H9 (cell line): Measurements from ENCODE around the gene ITPKC. TPM values are rescaled to one million over a fixed set of nuclear protein-coding genes. Genes with fewer than 3 reads are reported as not detected.

Experiments
- DNase-seq: peaks from one replicate; pipeline ENCODE4 v3.0.0-alpha.2; 2017
- H2AFZ ChIP-seq: one replicate; pipeline ENCODE4 v1.6.1; 2013; ENCODE audit warnings: mild to moderate bottlenecking, low read length, control low read depth, moderate library complexity
- H2AK5ac ChIP-seq: 2 replicates; pipeline ENCODE4 v1.6.1; 2013; ENCODE audit warnings: low read length, control low read depth, mixed read lengths; ENCODE audit not compliant: insufficient read length
- H2BK120ac ChIP-seq: one replicate; pipeline ENCODE4 v1.6.1; 2013; ENCODE audit warnings: low read depth, mild to moderate bottlenecking, low read length, control low read depth, inconsistent platforms; ENCODE audit not compliant: poor library complexity, severe bottlenecking
- H2BK12ac ChIP-seq: 2 replicates; pipeline ENCODE4 v1.6.1; 2013; ENCODE audit warnings: low read length, control low read depth, mixed read lengths, low read depth; ENCODE audit not compliant: insufficient read length
- H2BK15ac ChIP-seq: 2 replicates; pipeline ENCODE4 v1.6.1; 2013; ENCODE audit warnings: low read depth, low read length, control low read depth
- H2BK20ac ChIP-seq: one replicate; pipeline ENCODE4 v1.6.1; 2013; ENCODE audit warnings: low read depth, mild to moderate bottlenecking, low read length, control low read depth, inconsistent platforms; ENCODE audit not compliant: poor library complexity, severe bottlenecking
- H2BK5ac ChIP-seq: 2 replicates; pipeline ENCODE4 v1.6.1; 2013; ENCODE audit warnings: low read length, control low read depth, mixed read lengths; ENCODE audit not compliant: insufficient read length
- H3K14ac ChIP-seq: 2 replicates; pipeline ENCODE4 v1.6.1; 2013; ENCODE audit warnings: low read length, control low read depth; ENCODE audit not compliant: insufficient read depth
- H3K18ac ChIP-seq: 2 replicates; pipeline ENCODE4 v1.6.1; 2013; ENCODE audit warnings: low read depth, mild to moderate bottlenecking, mixed read lengths, low read length, control low read depth; ENCODE audit not compliant: insufficient read length
- H3K23ac ChIP-seq: 2 replicates; pipeline ENCODE4 v1.6.1; 2013; ENCODE audit warnings: low read length, control low read depth, mixed read lengths, low read depth; ENCODE audit not compliant: insufficient read length
- H3K23me2 ChIP-seq: 2 replicates; pipeline ENCODE4 v1.6.1; 2013; ENCODE audit warnings: low read depth, mild to moderate bottlenecking, mixed read lengths, low read length, control low read depth; ENCODE audit not compliant: insufficient read length, poor library complexity, severe bottlenecking
- H3K27ac ChIP-seq: 2 replicates; pipeline ENCODE4 v1.5.1; 2013; ENCODE audit warnings: low read length, control low read depth, mixed read lengths, low read depth; ENCODE audit not compliant: insufficient read length
- H3K27me3 ChIP-seq: 2 replicates; pipeline ENCODE4 v1.6.1; 2013; ENCODE audit warnings: low read length, control low read depth, inconsistent platforms; ENCODE audit not compliant: insufficient read depth
- H3K4ac ChIP-seq: 2 replicates; pipeline ENCODE4 v1.6.1; 2013; ENCODE audit warnings: low read depth, mild to moderate bottlenecking, control low read depth, inconsistent platforms, low read length, moderate library complexity
- H3K4me1 ChIP-seq: 2 replicates; pipeline ENCODE4 v1.6.1; 2013; ENCODE audit warnings: low read length, control low read depth, inconsistent platforms; ENCODE audit not compliant: insufficient read depth
- H3K4me2 ChIP-seq: 2 replicates; pipeline ENCODE4 v1.6.1; 2013; ENCODE audit warnings: low read length, control low read depth, mixed read lengths; ENCODE audit not compliant: insufficient read length, insufficient read depth
- H3K56ac ChIP-seq: 2 replicates; pipeline ENCODE4 v1.6.1; 2013; ENCODE audit warnings: low read depth, mild to moderate bottlenecking, mixed read lengths, low read length, control low read depth; ENCODE audit not compliant: insufficient read length
- H3K79me1 ChIP-seq: 2 replicates; pipeline ENCODE4 v1.6.1; 2013; ENCODE audit warnings: low read depth, mild to moderate bottlenecking, moderate library complexity, low read length, control low read depth, inconsistent platforms; ENCODE audit not compliant: insufficient read depth, poor library complexity, severe bottlenecking
- H3K79me2 ChIP-seq: 2 replicates; pipeline ENCODE4 v1.6.1; 2013; ENCODE audit warnings: low read length, control low read depth, inconsistent platforms; ENCODE audit not compliant: insufficient read depth
- H3K9ac ChIP-seq: 2 replicates; pipeline ENCODE4 v1.6.1; 2013; ENCODE audit warnings: low read length, control low read depth, mixed read lengths; ENCODE audit not compliant: insufficient read length; ENCODE audit errors: extremely low read depth
- H3K9me3 ChIP-seq: one replicate; pipeline ENCODE4 v1.6.1; 2013; ENCODE audit warnings: low read depth, low read length, inconsistent platforms; ENCODE audit not compliant: control insufficient read depth
- H3T11ph ChIP-seq: one replicate; pipeline ENCODE4 v1.6.1; 2013; ENCODE audit warnings: mild to moderate bottlenecking, low read length, control low read depth, inconsistent platforms
- H4K20me1 ChIP-seq: one replicate; pipeline ENCODE4 v1.6.1; 2013; ENCODE audit not compliant: control insufficient read depth, insufficient read length, insufficient read depth
- H4K5ac ChIP-seq: 2 replicates; pipeline ENCODE4 v1.6.1; 2013; ENCODE audit warnings: low read depth, mild to moderate bottlenecking, mixed read lengths, low read length, control low read depth; ENCODE audit not compliant: insufficient read length
- H4K8ac ChIP-seq: replicated peaks from 2 replicates; pipeline ENCODE4 v1.6.1; 2013; ENCODE audit warnings: low read length, control low read depth, mixed read lengths, low read depth; ENCODE audit not compliant: insufficient read length
- H4K91ac ChIP-seq: 2 replicates; pipeline ENCODE4 v1.6.1; 2013; ENCODE audit warnings: low read depth, mild to moderate bottlenecking, moderate library complexity, mixed read lengths, low read length, control low read depth; ENCODE audit not compliant: insufficient read length
- H3K27ac Mint-ChIP-seq, 3 experiments: 2 replicates in 2 of 3; 3 replicates in 1 of 3; pipeline ENCODE4 v1.8.0; 2020 to 2021; ENCODE audit warnings: mixed read lengths in 3 of 3, mild to moderate bottlenecking in 1 of 3, moderate library complexity in 1 of 3
- H3K27me3 Mint-ChIP-seq: 2 replicates; pipeline ENCODE4 v1.8.0; 2021; ENCODE audit warnings: low read depth, mild to moderate bottlenecking, moderate library complexity, mixed read lengths
- H3K36me3 Mint-ChIP-seq, 3 experiments: 2 replicates in 2 of 3; 3 replicates in 1 of 3; pipeline ENCODE4 v1.8.0; 2020 to 2021; ENCODE audit warnings: low read depth in 3 of 3, mixed read lengths in 3 of 3; ENCODE audit not compliant: insufficient read depth in 1 of 3
- H3K4me1 Mint-ChIP-seq, 2 experiments: 2 replicates each; pipeline ENCODE4 v1.8.0; 2020; ENCODE audit warnings: mixed read lengths in 2 of 2
- H3K4me3 Mint-ChIP-seq, 2 experiments: 2 replicates in 1 of 2; 3 replicates in 1 of 2; pipeline ENCODE4 v1.8.0; 2020 to 2021; ENCODE audit warnings: mild to moderate bottlenecking in 2 of 2, mixed read lengths in 2 of 2, moderate library complexity in 1 of 2
- H3K9me3 Mint-ChIP-seq, 2 experiments: 2 replicates in 1 of 2; 3 replicates in 1 of 2; pipeline ENCODE4 v1.8.0; 2020; ENCODE audit warnings: mild to moderate bottlenecking in 2 of 2, mixed read lengths in 2 of 2, moderate library complexity in 1 of 2
- CTCF ChIP-seq: fragments of 200-600 bp; sonication (generic); conservative IDR thresholded peaks from 3 replicates; pipeline ENCODE4 v1.8.0; 2021; ENCODE audit warnings: antibody characterized with exemption, mild to moderate bottlenecking
- WGBS: extraction: QIAGEN DNeasy Blood & Tissue Kit; methylation state at CpG from one replicate; pipeline ENCODE4 v1.1.7; 2013; ENCODE audit warnings: missing lambda C conversion rate, low lambda C conversion rate, mixed read lengths; ENCODE audit not compliant: insufficient read length; ENCODE audit errors: extremely low coverage; 5-methylcytosine and 5-hydroxymethylcytosine counted together
- total RNA-seq: library from RNA; stranded (reverse); gene quantifications from 2 replicates; pipeline ENCODE4 v1.2.1, GENCODE V29; 2021

Gene ITPKC
- total RNA-seq, 1 experiment from 2014 or later: 11.2 TPM

DNA sequence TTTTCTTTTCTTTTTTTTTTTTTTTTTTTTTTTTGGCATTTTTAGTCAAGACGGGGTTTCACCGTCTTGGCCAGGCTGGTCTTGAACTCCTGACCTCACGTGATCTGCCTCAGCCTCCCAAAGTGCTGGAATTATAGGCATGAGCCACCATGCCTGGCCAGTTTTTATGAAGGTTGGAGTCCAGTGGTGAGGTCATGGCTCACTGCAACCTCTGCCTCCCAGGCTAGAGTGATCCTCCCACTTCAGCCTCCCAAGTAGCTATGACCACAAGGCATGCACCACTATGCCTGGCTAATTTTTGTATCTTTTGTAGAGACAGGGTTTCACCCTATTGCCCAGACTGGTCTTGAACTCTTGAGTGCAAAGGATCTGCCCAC is 38.3 kb downstream of the ITPKC start:
- peaks cover under 1% of the 10 kb centered on the region for H3K23me2 ChIP-seq
- H4K5ac ChIP-seq: no peak overlapping the region
- no peak overlapping the region for H3K4ac ChIP-seq
- H2BK12ac ChIP-seq: no peak overlapping the region
- no peak overlapping the region for H3K9ac ChIP-seq
- H3K27me3 Mint-ChIP-seq: no peaks in the 10 kb centered on the region; the same call in none of the 2 replicates
- no peak overlapping the region for H4K8ac ChIP-seq
- no peaks in the 10 kb centered on the region for H3K9me3 ChIP-seq
- H2BK120ac ChIP-seq: no peak overlapping the region
- no peak overlapping the region for H3K23ac ChIP-seq
- H3K27me3 ChIP-seq: no peaks in the 10 kb centered on the region; the same call in 1 of the 2 replicates
- H2BK15ac ChIP-seq: no peak overlapping the region
- no peak overlapping the region for H3T11ph ChIP-seq
- H2BK20ac ChIP-seq: no peak overlapping the region
- 0 out of 5 replicates have a peak overlapping the region, but pooled peaks of 1 of the 2 experiments have one; percentile 10 for H3K4me3 Mint-ChIP-seq
- H3K79me1 ChIP-seq: peaks cover 17% of the 10 kb centered on the region
- peaks cover 18 to 27% of the 10 kb centered on the region in 2 experiments for H3K4me1 Mint-ChIP-seq
- no peak overlapping the region for H2AFZ ChIP-seq
- H3K27ac Mint-ChIP-seq: no peak overlapping the region; a peak in 1 of 7 replicates
- no peak for DNase-seq
- H3K4me1 ChIP-seq: no peaks in the 10 kb centered on the region
- H3K18ac ChIP-seq: no peak overlapping the region
- peaks cover 0 to under 1% of the 10 kb centered on the region in 2 experiments; a peak in 1 of 5 replicates for H3K9me3 Mint-ChIP-seq
- H3K27ac ChIP-seq: no peak overlapping the region
- no CpG with 5 or more reads among the region's 3 CpGs for WGBS
- H3K4me2 ChIP-seq: no peak overlapping the region
- no peak overlapping the region for H4K91ac ChIP-seq
- H3K36me3 Mint-ChIP-seq: peaks cover 61 to 83% (median 74%) of the 10 kb centered on the region in 3 experiments
- no peak overlapping the region for H2AK5ac ChIP-seq
- no peak overlapping the region for H3K14ac ChIP-seq
- peaks cover 3% of the 10 kb centered on the region for H4K20me1 ChIP-seq
- H3K79me2 ChIP-seq: peaks cover 40% of the 10 kb centered on the region; the same call in 1 of the 2 replicates
- no peak overlapping the region for H2BK5ac ChIP-seq
- H3K56ac ChIP-seq: no peak overlapping the region
- no peak for TF ChIP-seq CTCF
